Sigmoid colon (tissue), 7 donors: ENCODE results near the gene CARD14. TPM values are rescaled to one million over a fixed set of nuclear protein-coding genes. Genes with fewer than 3 reads are reported as not detected.

ENCODE experiments used
- DNase-seq: peaks from one replicate; pipeline ENCODE4 v3.0.0-alpha.2; 2019
- H3K27ac ChIP-seq, 4 donors: fragments of 200-600 bp; sonication (generic); one replicate each; pipeline ENCODE4 v1.5.1; 2016 to 2019; ENCODE audit warnings: mild to moderate bottlenecking in 1 of 4
- H3K27me3 ChIP-seq, 3 donors: fragments of 200-600 bp; sonication (generic); one replicate each; pipeline ENCODE4 v1.5.1; 2019; ENCODE audit warnings: mild to moderate bottlenecking in 1 of 3
- H3K36me3 ChIP-seq, 4 donors: fragments of 200-600 bp; sonication (generic); one replicate each; pipeline ENCODE4 v1.5.1; 2016 to 2019
- H3K4me1 ChIP-seq, 4 donors: fragments of 200-600 bp; sonication (generic); one replicate each; pipeline ENCODE4 v1.5.1; 2017 to 2019
- H3K4me3 ChIP-seq, 4 donors: fragments of 200-600 bp; sonication (generic); one replicate each; pipeline ENCODE4 v1.5.1; 2017 to 2019; ENCODE audit warnings: mild to moderate bottlenecking in 2 of 4, moderate library complexity in 1 of 4
- H3K9me3 ChIP-seq, 4 donors: fragments of 200-600 bp in 3 of 4; sonication (generic) in 3 of 4; one replicate each; pipeline versions ENCODE4 v1.5.1 to v1.6.1; 2013 to 2019
- EP300 ChIP-seq, 4 donors: sonication (generic); formaldehyde crosslinking; IDR thresholded peaks; one replicate each; pipeline ENCODE4 v1.6.1; 2017; ENCODE audit warnings: antibody characterized with exemption in 4 of 4
- POLR2A ChIP-seq, 2 donors: fragments of 450-650 bp; IDR thresholded peaks; one replicate each; pipeline ENCODE4 v1.6.1; 2016; ENCODE audit warnings: antibody characterized with exemption in 2 of 2, mild to moderate bottlenecking in 2 of 2, moderate library complexity in 2 of 2
- POLR2AphosphoS5 ChIP-seq, 4 donors: sonication (generic); formaldehyde crosslinking; IDR thresholded peaks; one replicate each; pipeline ENCODE4 v1.6.1; 2017; ENCODE audit warnings: antibody characterized with exemption in 4 of 4
- WGBS, 2 donors: extraction: QIAGEN DNeasy Blood & Tissue Kit; methylation state at CpG; one replicate each; pipeline ENCODE4 v1.1.7; 2013; 5-methylcytosine and 5-hydroxymethylcytosine counted together
- intact Hi-C: fragments of 100-400 bp; cut with DNase I; formaldehyde crosslinking; loops from one replicate; pipeline ENCODE4 v1.15.1; 2023
- polyA plus RNA-seq, 3 donors: library from polyadenylated mRNA; stranded (reverse); fragments of 200-250 nt; gene quantifications; one replicate each; pipeline ENCODE4 v1.2.3, GENCODE V29; 2013
- total RNA-seq, 4 donors: library from RNA; depleted of rRNA; stranded (reverse); fragments of >200 nt; gene quantifications; one replicate each; pipeline ENCODE4 v1.1.0, GENCODE V29; 2016
- TF ChIP-seq, protein P1 (sequence below), 4 experiments: fragments of 450-650 bp in 3 of 4; fragments of 200-600 bp in 1 of 4; IDR thresholded peaks; one replicate each; pipeline ENCODE4 v1.5.1; 2016 to 2019; ENCODE audit warnings: antibody characterized with exemption in 4 of 4, mild to moderate bottlenecking in 3 of 4, moderate library complexity in 2 of 4
- donor health status: healthy with polysubstance abuse.
- donor health status: Bipolar disorder and iron deficiency.
- donor health status: healthy.

Gene CARD14
- total and polyA plus RNA-seq, 7 donors, result 0.23 to 1.8 (median 1.5) TPM; not detected in 4

DNA sequence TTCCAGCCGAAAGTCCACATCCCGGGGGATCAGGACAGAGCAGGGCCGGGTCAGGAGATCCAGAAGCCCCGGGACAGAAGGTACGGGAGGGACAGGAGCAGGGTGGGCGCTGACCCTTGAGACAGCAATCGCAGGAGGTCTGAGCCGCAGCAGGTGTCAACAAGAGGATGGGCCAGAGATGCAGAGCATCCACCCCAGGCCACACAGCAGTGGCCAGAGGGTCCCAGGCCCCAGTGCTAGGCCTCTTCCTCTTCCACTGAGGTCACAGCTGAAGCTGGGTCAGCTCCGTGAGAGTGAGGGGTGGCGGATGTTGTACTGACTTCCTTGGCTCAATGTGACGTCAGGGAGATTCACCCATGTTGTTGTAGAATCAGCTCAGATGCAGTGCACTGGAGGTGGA is 82.1 kb downstream of the CARD14 start:
- H3K36me3 ChIP-seq, result peaks cover 0 to 46% (median 2%) of the 10 kb centered on the region in 4 donors
- TF ChIP-seq EP300 (IDR thresholded peaks at IDR 0.05), result no peak
- TF ChIP-seq, protein P1, sequence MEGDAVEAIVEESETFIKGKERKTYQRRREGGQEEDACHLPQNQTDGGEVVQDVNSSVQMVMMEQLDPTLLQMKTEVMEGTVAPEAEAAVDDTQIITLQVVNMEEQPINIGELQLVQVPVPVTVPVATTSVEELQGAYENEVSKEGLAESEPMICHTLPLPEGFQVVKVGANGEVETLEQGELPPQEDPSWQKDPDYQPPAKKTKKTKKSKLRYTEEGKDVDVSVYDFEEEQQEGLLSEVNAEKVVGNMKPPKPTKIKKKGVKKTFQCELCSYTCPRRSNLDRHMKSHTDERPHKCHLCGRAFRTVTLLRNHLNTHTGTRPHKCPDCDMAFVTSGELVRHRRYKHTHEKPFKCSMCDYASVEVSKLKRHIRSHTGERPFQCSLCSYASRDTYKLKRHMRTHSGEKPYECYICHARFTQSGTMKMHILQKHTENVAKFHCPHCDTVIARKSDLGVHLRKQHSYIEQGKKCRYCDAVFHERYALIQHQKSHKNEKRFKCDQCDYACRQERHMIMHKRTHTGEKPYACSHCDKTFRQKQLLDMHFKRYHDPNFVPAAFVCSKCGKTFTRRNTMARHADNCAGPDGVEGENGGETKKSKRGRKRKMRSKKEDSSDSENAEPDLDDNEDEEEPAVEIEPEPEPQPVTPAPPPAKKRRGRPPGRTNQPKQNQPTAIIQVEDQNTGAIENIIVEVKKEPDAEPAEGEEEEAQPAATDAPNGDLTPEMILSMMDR (IDR thresholded peaks at IDR 0.05), result no peak
- TF ChIP-seq POLR2A (IDR thresholded peaks at IDR 0.05), result no peak
- no peak for TF ChIP-seq POLR2AphosphoS5 (IDR thresholded peaks at IDR 0.05)
- H3K4me1 ChIP-seq, result peaks cover 0 to 16% (median 11%) of the 10 kb centered on the region in 4 donors
- H3K9me3 ChIP-seq, result no peaks in the 10 kb centered on the region
- no peak for DNase-seq
- WGBS, 2 donors, result 94 to 96% methylated on average over 11 of the region's 11 CpGs
- no peak overlapping the region for H3K27ac ChIP-seq
- no peaks in the 10 kb centered on the region for H3K27me3 ChIP-seq
- intact Hi-C loops, result no loop called here
- H3K4me3 ChIP-seq, result no peak overlapping the region

DNA sequence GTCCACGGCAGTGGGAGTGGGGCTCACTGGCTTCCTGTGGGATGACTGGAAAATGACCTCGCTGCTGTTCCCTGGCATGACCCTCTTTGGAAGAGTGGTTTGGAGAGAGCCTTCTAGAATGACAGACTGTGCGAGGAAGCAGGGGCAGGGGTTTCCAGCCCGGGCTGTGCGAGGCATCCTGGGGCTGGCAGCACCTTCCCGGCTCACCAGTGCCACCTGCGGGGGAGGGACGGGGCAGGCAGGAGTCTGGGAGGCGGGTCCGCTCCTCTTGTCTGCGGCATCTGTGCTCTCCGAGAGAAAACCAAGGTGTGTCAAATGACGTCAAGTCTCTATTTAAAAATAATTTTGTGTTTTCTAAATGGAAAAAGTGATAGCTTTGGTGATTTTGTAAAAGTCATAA is 83.0 kb downstream of the CARD14 start:
- Histone ChIP-seq H3K27me3 (no peaks in the 10 kb centered on the region), H3K9me3 (no peaks in the 10 kb centered on the region), H3K27ac (no peak overlapping the region), H3K4me3 (no peak overlapping the region), H3K4me1 (peaks cover 0 to 16% (median 11%) of the 10 kb centered on the region in 4 donors), H3K36me3 (peaks cover 0 to 40% (median 2%) of the 10 kb centered on the region in 4 donors)
- intact Hi-C loops, result no loop called here
- 19 to 31% methylated on average over 13 of the region's 13 CpGs for WGBS, 2 donors
- no peak for TF ChIP-seq POLR2A (IDR thresholded peaks at IDR 0.05)
- TF ChIP-seq, protein P1 (IDR thresholded peaks at IDR 0.05), result peak in 1 of 4 experiments; percentile 15
- no peak for DNase-seq

DNA sequence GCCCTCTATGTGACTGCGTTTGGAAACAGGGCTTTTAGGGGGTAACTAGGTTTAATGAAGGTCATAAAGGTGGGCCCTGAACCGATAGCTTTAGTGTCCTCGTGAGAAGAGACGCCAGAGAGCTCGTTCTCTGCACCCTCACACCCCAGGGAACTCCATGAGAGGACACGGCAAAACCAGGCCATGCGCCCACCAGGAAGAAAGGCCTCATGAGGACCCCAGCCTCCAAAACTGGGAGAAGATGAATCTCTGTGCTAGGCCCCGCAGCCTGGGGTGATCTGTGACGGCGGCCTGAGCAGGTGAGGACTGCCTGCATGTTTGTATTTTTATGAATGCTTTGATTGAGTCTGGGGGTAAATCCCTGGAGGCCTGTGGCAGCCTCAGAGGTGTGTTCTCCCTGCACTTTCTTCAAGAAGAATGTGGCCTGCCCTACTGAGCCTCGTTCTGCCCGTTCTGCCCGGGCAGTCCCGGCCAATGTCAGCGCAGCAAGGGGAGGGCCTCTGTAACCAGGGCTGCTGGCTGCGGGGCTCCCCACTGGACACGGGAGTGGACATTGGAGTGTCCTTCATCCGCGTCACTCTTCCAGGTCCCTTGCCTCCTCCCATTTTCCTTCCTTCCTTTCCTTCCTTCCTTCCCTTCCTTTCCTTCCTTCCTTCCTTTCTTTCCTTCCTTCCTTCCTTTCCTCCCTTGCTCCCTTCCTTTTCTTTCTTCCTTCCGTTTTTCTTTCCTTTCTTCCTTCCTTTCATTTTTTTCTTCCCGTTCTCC is 84.0 kb downstream of the CARD14 start:
- peaks cover 0 to 32% (median 2%) of the 10 kb centered on the region in 4 donors for H3K36me3 ChIP-seq
- H3K27me3 ChIP-seq, result no peaks in the 10 kb centered on the region
- no peak for DNase-seq
- peaks cover 0 to 16% (median 11%) of the 10 kb centered on the region in 4 donors for H3K4me1 ChIP-seq
- WGBS, 2 donors, result 88 to 90% methylated on average over 21 of the region's 21 CpGs
- intact Hi-C loops, result no loop called here
- no peak overlapping the region for H3K4me3 ChIP-seq
- H3K9me3 ChIP-seq, result no peaks in the 10 kb centered on the region
- H3K27ac ChIP-seq, result peak overlapping the region; percentile 48 to 77 (median 62)
- TF ChIP-seq POLR2AphosphoS5 (IDR thresholded peaks at IDR 0.05) (no peak), EP300 (IDR thresholded peaks at IDR 0.05) (no peak), POLR2A (IDR thresholded peaks at IDR 0.05) (no peak)
- TF ChIP-seq, protein P1 (IDR thresholded peaks at IDR 0.05), result no peak

DNA sequence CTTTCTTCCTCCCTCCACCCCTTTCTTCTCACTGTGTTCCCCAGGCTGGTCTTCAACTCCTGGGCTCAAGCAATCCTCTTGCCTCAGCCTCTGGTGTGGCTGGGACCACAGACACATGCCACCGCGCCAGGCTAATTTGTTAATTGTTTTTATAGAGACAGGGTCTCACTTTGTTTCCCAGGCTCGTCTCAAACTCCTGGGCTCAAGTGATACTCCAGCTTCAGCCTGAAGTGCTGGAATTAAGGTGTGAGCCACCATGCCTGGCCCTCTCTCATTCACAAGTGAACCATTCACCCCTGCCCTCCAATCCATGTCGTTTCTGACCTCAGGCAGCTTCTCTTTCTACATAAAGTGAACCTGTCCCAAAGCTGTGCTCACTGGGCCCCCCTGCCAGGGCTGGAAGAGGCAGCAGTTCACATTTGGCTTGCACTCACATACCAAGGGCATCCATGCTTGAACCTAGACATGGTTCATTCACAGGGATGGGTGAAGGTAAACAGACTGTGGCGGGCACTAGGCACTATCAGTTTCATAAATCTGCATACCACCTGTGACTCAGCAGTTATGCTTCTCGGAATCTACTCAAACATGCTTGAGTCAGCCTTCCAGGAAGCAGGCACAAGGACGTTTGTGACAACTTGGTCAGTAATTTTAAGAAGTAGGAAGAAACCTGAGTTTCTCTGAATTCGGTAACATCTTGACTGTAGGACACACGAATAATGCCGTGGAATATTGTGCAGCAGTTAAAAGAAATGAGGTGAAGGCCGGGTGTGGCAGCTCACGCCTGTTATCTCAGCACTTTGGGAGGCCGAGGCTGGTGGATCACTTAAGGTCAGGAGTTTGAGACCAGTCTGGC is 84.8 kb downstream of the CARD14 start:
- 28 to 43% methylated on average over 13 of the region's 13 CpGs for WGBS, 2 donors
- H3K4me3 ChIP-seq, result no peak overlapping the region
- H3K9me3 ChIP-seq, result no peaks in the 10 kb centered on the region
- H3K27me3 ChIP-seq, result no peaks in the 10 kb centered on the region
- no peak for DNase-seq
- H3K36me3 ChIP-seq, result peaks cover 0 to 24% (median 2%) of the 10 kb centered on the region in 4 donors
- TF ChIP-seq, protein P1 (IDR thresholded peaks at IDR 0.05), result no peak
- peak in 2 of 4 donors; percentile 53 to 81 for TF ChIP-seq EP300 (IDR thresholded peaks at IDR 0.05)
- peak in 3 of 4 donors; percentile 36 to 77 (median 62) for TF ChIP-seq POLR2AphosphoS5 (IDR thresholded peaks at IDR 0.05)
- H3K27ac ChIP-seq, result peak overlapping the region; percentile 48 to 77 (median 62)
- intact Hi-C loops, result no loop called here
- H3K4me1 ChIP-seq, result peaks cover 0 to 20% (median 14%) of the 10 kb centered on the region in 4 donors
